RWPE1 (cell line): ENCODE results near the gene KRTAP10-6.
"Not testable (repeated sequence)": the region's sequence is repeated elsewhere in the genome, so short reads cannot be mapped to it uniquely, and the experiment has no call there.

Source experiments
- CTCF ChIA-PET: fragments of 350-600 bp; sonication (Branson Sonifier 250); formaldehyde crosslinking; extraction: SDS; loops from one replicate; lab custom pipeline; 2021; lab: Yijun Ruan, JAX
- POLR2A ChIA-PET: fragments of 400-600 bp; formaldehyde crosslinking; extraction: SDS; loops from one replicate; lab custom pipeline; 2020; ENCODE audit warnings: antibody characterized with exemption; ENCODE audit not compliant: low non-redundant PET; lab: Yijun Ruan, JAX
- DNase-seq: peaks from one replicate; pipeline ENCODE4 v3.0.0; 2012; ENCODE audit warnings: low spot score
- H3K27ac ChIP-seq: fragments of 450-650 bp; 2 replicates; pipeline ENCODE4 v1.5.1; 2017
- TF ChIP-seq, protein P1 (sequence below): fragments of 450-650 bp; conservative IDR thresholded peaks from 2 replicates; pipeline ENCODE4 v1.5.1; 2017; ENCODE audit warnings: low read depth, mild to moderate bottlenecking

The KRTAP10-6 gene

DNA sequence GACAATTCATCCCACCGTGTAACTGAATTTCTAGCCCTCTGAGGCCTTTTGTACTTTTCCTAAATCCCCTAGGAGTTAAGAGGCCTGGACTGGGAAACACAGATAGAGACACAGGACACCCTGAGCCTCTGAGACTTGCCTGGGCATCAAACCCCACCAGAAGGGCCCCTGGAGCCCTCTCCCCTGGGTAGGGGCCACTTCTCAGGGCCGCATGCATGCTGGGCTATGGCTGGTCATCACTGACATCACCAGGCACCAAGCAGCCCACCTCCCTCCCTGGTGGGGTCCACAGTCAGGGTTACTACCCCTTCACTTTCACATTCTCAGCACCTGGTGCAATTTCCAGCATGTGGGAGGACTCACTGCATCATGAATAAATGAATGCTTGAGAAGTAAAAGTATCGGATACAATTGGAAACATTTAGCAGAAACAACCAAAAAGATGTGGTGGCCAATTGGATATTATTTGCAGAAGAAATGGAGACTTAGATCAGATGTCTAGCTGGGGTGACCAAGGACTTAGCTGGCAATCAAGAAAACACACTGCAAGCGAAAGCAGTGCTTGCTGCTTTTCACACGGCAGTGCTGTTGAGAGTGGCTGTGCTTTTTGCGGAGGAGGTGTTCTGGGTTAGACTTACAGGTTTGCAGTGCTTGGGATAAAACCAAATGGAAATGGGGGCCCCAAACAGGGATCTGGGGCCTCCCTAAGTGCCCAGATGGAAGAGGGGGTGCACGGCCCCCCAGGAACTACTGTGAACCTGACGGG, 7.1 kb upstream of the KRTAP10-6 start:
- POLR2A ChIA-PET, result no interaction called here

DNA sequence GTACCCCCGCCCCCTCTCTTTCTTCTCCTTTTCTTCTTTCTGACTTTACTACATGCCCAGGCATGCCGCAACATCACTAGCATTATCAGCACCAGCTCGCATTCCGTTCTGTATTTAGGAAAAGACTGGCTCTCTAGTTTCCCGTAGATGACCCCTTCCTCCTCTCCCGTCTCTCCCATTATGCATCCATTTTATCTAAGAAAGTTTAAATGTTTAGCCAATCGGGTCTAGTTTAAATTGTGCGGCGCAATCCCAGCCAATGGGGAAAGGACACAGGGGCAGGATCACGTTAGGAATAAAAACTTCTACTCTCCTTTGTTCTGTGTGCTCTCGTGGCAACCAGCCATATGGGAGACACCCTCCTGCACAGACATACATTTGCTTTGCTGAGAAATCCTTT, 5.8 kb upstream of the KRTAP10-6 start:
- TF ChIP-seq, protein P1, sequence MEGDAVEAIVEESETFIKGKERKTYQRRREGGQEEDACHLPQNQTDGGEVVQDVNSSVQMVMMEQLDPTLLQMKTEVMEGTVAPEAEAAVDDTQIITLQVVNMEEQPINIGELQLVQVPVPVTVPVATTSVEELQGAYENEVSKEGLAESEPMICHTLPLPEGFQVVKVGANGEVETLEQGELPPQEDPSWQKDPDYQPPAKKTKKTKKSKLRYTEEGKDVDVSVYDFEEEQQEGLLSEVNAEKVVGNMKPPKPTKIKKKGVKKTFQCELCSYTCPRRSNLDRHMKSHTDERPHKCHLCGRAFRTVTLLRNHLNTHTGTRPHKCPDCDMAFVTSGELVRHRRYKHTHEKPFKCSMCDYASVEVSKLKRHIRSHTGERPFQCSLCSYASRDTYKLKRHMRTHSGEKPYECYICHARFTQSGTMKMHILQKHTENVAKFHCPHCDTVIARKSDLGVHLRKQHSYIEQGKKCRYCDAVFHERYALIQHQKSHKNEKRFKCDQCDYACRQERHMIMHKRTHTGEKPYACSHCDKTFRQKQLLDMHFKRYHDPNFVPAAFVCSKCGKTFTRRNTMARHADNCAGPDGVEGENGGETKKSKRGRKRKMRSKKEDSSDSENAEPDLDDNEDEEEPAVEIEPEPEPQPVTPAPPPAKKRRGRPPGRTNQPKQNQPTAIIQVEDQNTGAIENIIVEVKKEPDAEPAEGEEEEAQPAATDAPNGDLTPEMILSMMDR, result no peak
- POLR2A ChIA-PET, result no interaction called here
- no peak overlapping the region for H3K27ac ChIP-seq
- DNase-seq, result no peak
- CTCF ChIA-PET, result no interaction called here

More for the DNA sequence above, 7.1 kb upstream of the KRTAP10-6 start:
- DNase-seq, result no peak
- TF ChIP-seq, protein P1, result no peak
- CTCF ChIA-PET, result no interaction called here
- no peak overlapping the region for H3K27ac ChIP-seq

DNA sequence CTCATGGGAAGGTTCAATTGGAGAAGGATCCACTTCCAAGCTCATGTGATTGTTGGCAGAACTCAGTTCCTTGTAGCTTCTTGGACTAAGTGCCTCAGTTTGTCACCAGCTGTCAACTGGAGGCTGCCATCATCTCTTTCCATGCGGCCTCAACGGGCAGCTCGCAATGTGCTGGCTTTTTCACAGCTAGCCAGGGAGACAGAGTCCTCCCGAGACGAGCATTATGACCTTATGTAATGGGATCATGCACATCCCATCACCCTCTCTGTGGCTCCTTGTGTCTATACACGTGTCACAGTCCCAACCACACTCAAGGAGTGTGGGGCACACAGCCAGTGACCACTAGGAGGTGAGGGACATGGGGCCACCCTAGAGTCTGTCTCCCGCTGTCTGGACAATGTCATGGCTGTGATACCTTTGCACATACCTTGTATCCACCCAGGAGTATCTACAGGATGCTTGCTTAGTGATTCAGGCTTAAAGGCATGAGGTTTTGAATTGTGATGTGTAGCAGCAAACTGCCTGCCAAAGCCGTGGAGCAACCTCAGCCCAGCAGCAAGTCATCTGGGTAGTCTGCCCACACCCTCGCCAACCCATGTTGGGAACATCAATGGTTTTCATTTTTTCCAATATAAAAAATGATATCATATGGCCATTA, 3.9 kb upstream of the KRTAP10-6 start:
- ChIA-PET POLR2A (no interaction called here), CTCF (no interaction called here)
- TF ChIP-seq, protein P1, result no peak
- DNase-seq, result peak; percentile 18
- no peak overlapping the region for H3K27ac ChIP-seq

DNA sequence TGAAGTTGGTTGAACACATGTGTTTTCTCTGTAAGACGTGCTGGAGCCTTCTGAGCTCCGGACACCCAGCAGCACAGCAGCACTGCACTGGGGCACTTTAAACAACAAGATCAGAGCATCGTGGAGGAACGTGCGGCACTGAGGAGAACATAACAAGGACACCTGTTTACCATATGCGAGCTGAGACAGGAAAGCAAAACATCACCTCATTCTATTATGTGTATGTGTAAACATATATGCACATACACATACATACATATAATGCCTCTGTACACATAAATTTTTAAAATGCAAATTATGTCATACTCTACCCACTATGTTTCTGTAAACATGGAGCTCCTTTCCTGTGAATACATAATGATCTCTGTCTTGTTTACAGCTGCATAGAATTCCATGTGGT, 3.2 kb upstream of the KRTAP10-6 start:
- DNase-seq, result no peak
- no peak overlapping the region for H3K27ac ChIP-seq
- ChIA-PET CTCF (no interaction called here), POLR2A (no interaction called here)
- TF ChIP-seq, protein P1, result no peak

DNA sequence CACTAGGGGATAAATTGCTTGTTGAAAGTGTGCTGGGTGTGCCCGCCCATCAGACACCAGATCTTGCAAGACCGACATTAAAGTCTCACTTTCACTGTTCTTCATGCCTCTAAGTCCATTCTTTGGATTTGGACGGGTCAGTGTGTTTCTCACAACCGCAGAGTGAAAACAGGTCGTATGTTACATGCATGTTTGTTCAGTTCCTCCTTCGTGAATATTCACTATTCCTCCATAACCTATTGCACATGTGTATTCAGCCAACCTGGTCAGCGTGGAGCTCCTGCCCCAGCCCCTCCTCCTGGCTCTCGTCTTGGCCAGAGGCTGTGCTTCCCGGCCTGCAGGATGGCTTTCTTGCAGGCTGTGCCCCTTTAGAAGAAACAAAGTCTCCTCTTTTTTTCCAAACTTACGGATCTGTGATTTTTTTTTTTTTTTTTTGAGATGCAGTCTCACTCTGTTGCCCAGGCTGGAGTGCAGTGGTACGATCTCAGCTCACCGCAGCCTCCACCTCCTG, 2.2 kb upstream of the KRTAP10-6 start:
- ChIA-PET CTCF (no interaction called here), POLR2A (no interaction called here)
- TF ChIP-seq, protein P1, result no peak
- no peak overlapping the region for H3K27ac ChIP-seq
- no peak for DNase-seq

DNA sequence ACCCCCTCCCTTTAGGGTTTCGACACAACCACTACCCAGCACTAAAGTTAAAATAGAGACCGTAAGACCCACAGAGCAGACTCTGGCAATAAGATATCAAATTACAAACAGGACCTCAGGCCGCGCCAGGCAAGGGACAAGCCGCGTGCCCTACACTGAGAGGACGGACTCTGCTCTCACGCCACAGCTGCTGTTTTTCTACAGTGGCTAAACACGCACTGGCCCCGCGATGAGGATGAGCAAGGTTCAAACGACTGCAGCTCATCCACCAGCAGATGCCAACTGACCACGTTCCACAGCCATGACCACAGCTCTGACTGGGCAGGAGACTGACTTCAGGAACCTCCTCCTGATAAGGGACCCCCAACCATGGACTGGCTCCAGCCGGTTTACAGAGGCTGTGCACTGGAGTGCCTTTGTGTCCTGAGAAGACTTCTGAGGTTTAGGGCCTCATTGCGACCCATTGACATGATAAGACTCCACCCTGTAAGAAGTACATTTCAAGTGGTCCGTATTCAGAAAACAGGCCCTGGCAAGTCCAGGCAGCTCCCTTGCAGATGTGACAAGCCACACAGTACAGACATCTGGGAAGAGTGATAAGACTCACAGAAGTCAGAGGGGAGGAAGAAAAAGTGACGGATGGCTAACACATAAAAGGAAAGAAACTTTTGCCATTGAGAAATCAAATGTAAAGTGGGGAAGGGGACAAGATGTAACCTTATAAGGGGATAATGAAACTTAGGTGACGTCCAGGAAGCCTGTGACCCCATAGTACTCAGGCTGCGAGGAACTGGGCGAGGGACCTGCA, 1.5 kb upstream of the KRTAP10-6 start:
- TF ChIP-seq, protein P1, result no peak
- DNase-seq, result no peak
- H3K27ac ChIP-seq, result no peak overlapping the region
- ChIA-PET POLR2A (no interaction called here), CTCF (no interaction called here)

DNA sequence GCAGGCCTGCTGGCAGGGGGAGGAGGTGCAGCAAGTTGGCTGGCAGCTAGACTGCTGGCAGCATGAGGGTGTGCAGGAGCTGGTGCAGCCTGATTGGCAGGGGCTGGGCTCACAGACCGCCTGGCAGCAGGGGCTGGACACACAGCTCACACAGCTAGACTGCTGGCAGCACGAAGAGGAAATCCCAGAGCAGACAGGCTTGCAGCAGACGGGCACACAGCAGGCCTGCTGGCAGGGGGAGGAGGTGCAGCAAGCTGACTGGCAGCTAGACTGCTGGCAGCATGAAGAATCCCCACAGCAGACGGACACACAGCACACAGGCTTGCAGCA, 539 bp downstream of the KRTAP10-6 start:
- CTCF ChIA-PET, result interaction anchor here (0.6 kb wide), 1 partner anchor 10 kb away, joined by 3 read pairs; no protein-coding TSS in a partner anchor
- POLR2A ChIA-PET, DNase-seq, H3K27ac ChIP-seq: not testable (repeated sequence)

DNA sequence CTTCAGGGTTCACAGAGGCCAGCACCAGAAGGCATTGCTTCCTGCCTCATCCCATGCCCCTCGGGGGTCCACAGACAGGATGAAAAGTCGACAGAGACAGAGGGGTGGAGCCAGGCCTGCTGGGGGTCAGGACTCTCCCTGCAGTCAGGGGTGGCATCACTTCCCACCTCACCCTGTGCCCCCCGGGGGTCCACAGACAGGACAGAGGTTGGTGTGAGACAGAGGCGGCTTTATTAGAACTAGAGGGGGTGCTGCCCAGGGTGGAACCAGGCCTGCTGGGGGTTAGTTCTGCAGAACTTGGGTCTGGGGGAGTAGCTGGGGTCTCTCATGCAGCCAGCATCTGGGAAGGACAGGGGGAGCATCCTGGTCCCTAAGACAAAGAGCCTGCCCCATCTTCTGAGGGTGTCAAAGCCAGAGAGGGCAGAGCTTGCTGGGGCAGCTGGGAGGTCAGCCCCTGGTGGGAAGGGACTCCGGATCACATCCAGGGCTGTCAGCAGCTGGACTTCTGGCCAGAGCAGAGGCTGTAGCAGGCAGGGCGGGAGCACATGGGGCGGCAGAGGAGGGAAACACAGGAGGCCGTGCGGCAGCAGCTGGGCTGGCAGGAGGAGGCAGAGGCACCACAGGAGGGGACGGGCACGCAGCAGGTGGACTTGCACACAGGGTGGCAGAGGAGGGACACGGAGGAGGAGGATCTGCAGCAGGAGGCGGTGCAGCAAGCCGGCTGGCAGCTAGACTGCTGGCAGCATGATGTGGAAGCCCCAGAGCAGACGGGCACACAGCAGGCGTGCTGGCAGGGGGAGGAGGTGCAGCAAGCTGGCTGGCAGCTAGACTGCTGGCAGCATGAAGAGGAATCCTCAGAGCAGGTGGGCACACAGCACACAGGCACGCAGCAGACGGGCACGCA, 1.2 kb downstream of the KRTAP10-6 start:
- H3K27ac ChIP-seq, POLR2A ChIA-PET, DNase-seq: not testable (repeated sequence)
- CTCF ChIA-PET, result interaction anchor here (0.6 kb wide), 2 partner anchors 10 to 146 kb away, joined by 3 read pairs; no protein-coding TSS in a partner anchor
